Caco-2 (cell line): ENCODE results near the gene DYRK2. TPM values are rescaled to one million over a fixed set of nuclear protein-coding genes. Genes with fewer than 3 reads are reported as not detected.

ENCODE experiments used
- BruUV-seq: library from RNA; stranded (reverse); fragments of 400-500 nt; replicated peaks from 2 replicates; lab custom pipeline; 2021; lab: Mats Ljungman, UMichigan
- CTCF ChIA-PET: fragments of 300-600 bp; sonication (Branson Sonifier 250); formaldehyde crosslinking; loops from one replicate; lab custom pipeline; 2022; ENCODE audit warnings: antibody characterized with exemption; lab: Charles Lee
- POLR2A ChIA-PET: fragments of 300-600 bp; sonication (Branson Sonifier 250); formaldehyde crosslinking; loops from one replicate; lab custom pipeline; 2022; ENCODE audit warnings: antibody characterized with exemption; lab: Charles Lee
- DNase-seq, 2 experiments: peaks; one replicate each; pipeline versions ENCODE4 v3.0.0 to v3.0.0-alpha.2; 2020 to 2022
- H3K27me3 ChIP-seq: replicated peaks from 2 replicates; pipeline ENCODE4 v1.6.0; 2011; ENCODE audit warnings: low read length; ENCODE audit not compliant: control insufficient read depth, insufficient read depth
- H3K36me3 ChIP-seq: 2 replicates; pipeline ENCODE4 v1.5.1; 2011; ENCODE audit warnings: low read length; ENCODE audit not compliant: control insufficient read depth, insufficient read depth
- H3K4me1 ChIP-seq: fragments of 250-450 bp; sonication (Bioruptor Pico); 2 replicates; pipeline ENCODE4 v1.5.1; 2020; ENCODE audit warnings: mild to moderate bottlenecking
- H3K4me3 ChIP-seq: 2 replicates; pipeline ENCODE4 v1.5.1; 2011; ENCODE audit warnings: low read depth, mild to moderate bottlenecking, control low read depth, low read length
- H3K9me3 ChIP-seq: fragments of 250-450 bp; sonication (Bioruptor Pico); 2 replicates; pipeline ENCODE4 v1.5.1; 2020; ENCODE audit warnings: mild to moderate bottlenecking, moderate library complexity
- H3K27ac Mint-ChIP-seq: one replicate; pipeline ENCODE4 v1.8.0; 2022; ENCODE audit warnings: mixed read lengths; ENCODE audit not compliant: unreplicated experiment
- H3K27me3 Mint-ChIP-seq: one replicate; pipeline ENCODE4 v1.8.0; 2022; ENCODE audit warnings: mixed read lengths; ENCODE audit not compliant: insufficient read depth, unreplicated experiment
- H3K36me3 Mint-ChIP-seq: one replicate; pipeline ENCODE4 v1.8.0; 2022; ENCODE audit warnings: mild to moderate bottlenecking, mixed read lengths; ENCODE audit not compliant: insufficient read depth, unreplicated experiment
- H3K4me1 Mint-ChIP-seq: one replicate; pipeline ENCODE4 v1.8.0; 2022; ENCODE audit warnings: low read depth, mixed read lengths; ENCODE audit not compliant: unreplicated experiment
- H3K4me3 Mint-ChIP-seq: one replicate; pipeline ENCODE4 v1.8.0; 2022; ENCODE audit warnings: mild to moderate bottlenecking, moderate library complexity, mixed read lengths; ENCODE audit not compliant: unreplicated experiment
- H3K9me3 Mint-ChIP-seq: one replicate; pipeline ENCODE4 v1.8.0; 2022; ENCODE audit warnings: mixed read lengths; ENCODE audit not compliant: unreplicated experiment
- CTCF ChIP-seq, 2 experiments: fragments of 200-600 bp in 1 of 2; IDR thresholded peaks; 1 replicate in 1 of 2; 2 replicates in 1 of 2; pipeline versions ENCODE4 v1.5.1 to v1.8.0; 2011 to 2022; ENCODE audit warnings: antibody characterized with exemption in 1 of 2, control low read depth in 1 of 2, inconsistent platforms in 1 of 2, low read depth in 1 of 2, low read length in 1 of 2, mild to moderate bottlenecking in 1 of 2, moderate library complexity in 1 of 2; ENCODE audit not compliant: insufficient read depth in 1 of 2, severe bottlenecking in 1 of 2, unreplicated experiment in 1 of 2
- intact Hi-C: fragments of 100-400 bp; cut with micrococcal nuclease; formaldehyde crosslinking; loops from one replicate; pipeline ENCODE4 v1.10.0; 2022; ENCODE audit not compliant: unreplicated experiment
- total RNA-seq: library from RNA; stranded (reverse); gene quantifications from 2 replicates; pipeline ENCODE4 v1.2.3, GENCODE V29; 2022

DYRK2 gene
- total RNA-seq, 1 experiment from 2014 or later: 24.6 TPM

- no peak overlapping the region for H3K27ac Mint-ChIP-seq
- H3K27me3 Mint-ChIP-seq: peaks cover 9% of the 10 kb centered on the region
- intact Hi-C loops: no loop called here
- H3K36me3 Mint-ChIP-seq: no peaks in the 10 kb centered on the region
- no peaks in the 10 kb centered on the region for H3K4me1 Mint-ChIP-seq
- H3K4me3 Mint-ChIP-seq: no peak overlapping the region
- Histone ChIP-seq H3K4me1 (no peaks in the 10 kb centered on the region), H3K9me3 (no peaks in the 10 kb centered on the region), H3K36me3 (no peaks in the 10 kb centered on the region), H3K27me3 (no peaks in the 10 kb centered on the region), H3K4me3 (no peak overlapping the region)
- H3K9me3 Mint-ChIP-seq: no peaks in the 10 kb centered on the region
- POLR2A ChIA-PET: no interaction called here
- no TSS peak for BruUV-seq
- DNase-seq: no peak
- no peak for TF ChIP-seq CTCF (IDR thresholded peaks at IDR 0.05; ENCODE audit: insufficient read depth in 1 of 2, low read depth in 1 of 2, low read length in 1 of 2, severe bottlenecking in 1 of 2, unreplicated experiment in 1 of 2)
- CTCF ChIA-PET: no interaction called here
Observed at GRCh38 chr12:67633024-67633610, 15.4 kb upstream of the DYRK2 start.

- H3K27me3 Mint-ChIP-seq: peaks cover 9% of the 10 kb centered on the region
- no peak overlapping the region for H3K4me3 Mint-ChIP-seq
- no peak overlapping the region for H3K27ac Mint-ChIP-seq
- Histone ChIP-seq H3K36me3 (no peaks in the 10 kb centered on the region), H3K4me1 (no peaks in the 10 kb centered on the region), H3K27me3 (no peaks in the 10 kb centered on the region), H3K9me3 (no peaks in the 10 kb centered on the region), H3K4me3 (no peak overlapping the region)
- ChIA-PET CTCF (no interaction called here), POLR2A (no interaction called here)
- BruUV-seq: no TSS peak
- TF ChIP-seq CTCF (IDR thresholded peaks at IDR 0.05; ENCODE audit: insufficient read depth in 1 of 2, low read depth in 1 of 2, low read length in 1 of 2, severe bottlenecking in 1 of 2, unreplicated experiment in 1 of 2): no peak
- no peak for DNase-seq
- H3K9me3 Mint-ChIP-seq: no peaks in the 10 kb centered on the region
- no peaks in the 10 kb centered on the region for H3K4me1 Mint-ChIP-seq
- H3K36me3 Mint-ChIP-seq: no peaks in the 10 kb centered on the region
- intact Hi-C loops: no loop called here
Observed at GRCh38 chr12:67633708-67634107, 14.8 kb upstream of the DYRK2 start.

GRCh38 chr12:67634303-67634761 is 14.2 kb upstream of the DYRK2 start:
- POLR2A ChIA-PET: no interaction called here
- intact Hi-C loops: no loop called here
- no peak overlapping the region for H3K4me3 Mint-ChIP-seq

More at GRCh38 chr12:67634303-67634761, 14.2 kb upstream of the DYRK2 start:
- Mint-ChIP-seq H3K36me3 (no peaks in the 10 kb centered on the region), H3K9me3 (no peaks in the 10 kb centered on the region), H3K4me1 (no peaks in the 10 kb centered on the region), H3K27ac (no peak overlapping the region), H3K27me3 (peaks cover 8% of the 10 kb centered on the region)
- no peak overlapping the region for H3K4me3 ChIP-seq
- BruUV-seq: no TSS peak
- no peaks in the 10 kb centered on the region for H3K27me3 ChIP-seq
- H3K36me3 ChIP-seq: no peaks in the 10 kb centered on the region
- no peak for TF ChIP-seq CTCF (IDR thresholded peaks at IDR 0.05; ENCODE audit: insufficient read depth in 1 of 2, low read depth in 1 of 2, low read length in 1 of 2, severe bottlenecking in 1 of 2, unreplicated experiment in 1 of 2)
- DNase-seq: no peak
- CTCF ChIA-PET: no interaction called here
- no peaks in the 10 kb centered on the region for H3K4me1 ChIP-seq
- H3K9me3 ChIP-seq: no peaks in the 10 kb centered on the region
